ENCODE data around the gene SHROOM1.

The SHROOM1 gene

GRCh38 chr5:132850066-132850465, 19.6 kb upstream of the SHROOM1 start:
- DNase-seq (ENCODE audit: low read depth): no peak

DNA sequence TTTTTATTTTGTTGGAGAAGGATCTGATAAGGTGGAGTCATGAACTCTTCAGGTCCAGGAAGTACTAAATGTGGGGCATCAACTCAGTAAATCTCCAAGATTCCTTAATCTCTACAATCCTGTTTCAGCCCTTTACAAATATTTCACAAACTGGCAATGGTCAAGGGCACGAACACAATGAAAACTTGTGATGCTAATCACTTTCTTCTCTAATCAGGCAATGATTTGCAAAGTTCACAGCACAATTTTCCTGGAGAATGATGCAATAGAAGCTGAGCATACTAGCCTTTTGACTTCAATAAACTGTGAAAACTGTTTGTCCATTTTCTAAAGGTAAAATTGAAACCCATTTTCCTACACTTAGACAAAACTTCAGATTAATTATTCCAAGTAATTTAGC, 18.9 kb upstream of the SHROOM1 start:
- DNase-seq (ENCODE audit: low read depth): no peak

DNA sequence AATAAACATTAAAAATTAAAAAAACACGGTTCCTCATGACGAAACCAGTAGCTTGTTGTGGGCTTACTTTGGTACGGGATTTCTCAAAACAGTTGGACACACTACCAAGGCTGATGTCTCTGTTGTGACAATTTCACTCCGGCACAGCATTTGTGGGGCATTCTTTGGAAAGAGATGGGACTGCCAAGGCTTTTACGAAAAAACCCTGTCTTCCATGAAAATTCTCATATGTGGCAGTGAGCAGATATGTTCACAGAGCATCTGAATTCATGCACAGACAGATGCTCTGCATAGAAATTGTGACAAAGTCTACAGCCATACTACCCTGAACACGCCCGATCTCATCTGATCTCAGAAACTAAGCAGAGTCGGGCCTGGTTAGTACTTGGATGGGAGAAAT, 17.8 kb upstream of the SHROOM1 start:
- no peak for DNase-seq (ENCODE audit: low read depth)

GRCh38 chr5:132841305-132841704, 10.9 kb upstream of the SHROOM1 start:
- no peak for DNase-seq (ENCODE audit: low read depth)

DNA sequence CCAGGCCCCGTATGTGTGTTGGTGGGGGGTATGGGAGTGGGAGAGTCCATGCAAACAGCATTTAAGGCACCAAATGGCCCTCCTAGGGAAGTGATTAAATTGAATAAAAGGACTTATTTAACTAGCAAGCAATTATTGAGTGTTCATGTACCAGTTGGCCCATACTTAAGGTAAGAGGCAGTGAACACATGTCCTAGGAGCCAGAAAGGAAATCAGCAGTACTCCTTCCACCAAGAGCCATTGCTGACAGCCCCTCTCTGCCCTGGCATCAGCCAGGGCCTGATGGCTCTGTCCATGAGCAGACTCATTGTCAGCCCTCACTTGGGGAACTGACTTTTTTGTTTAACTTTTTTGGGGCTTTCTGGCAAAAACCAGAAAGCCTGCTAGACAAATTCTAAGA, 10.4 kb upstream of the SHROOM1 start:
- no peak for DNase-seq (ENCODE audit: low read depth)

GRCh38 chr5:132840313-132840712, 9.9 kb upstream of the SHROOM1 start:
- no peak for DNase-seq (ENCODE audit: low read depth)

DNA sequence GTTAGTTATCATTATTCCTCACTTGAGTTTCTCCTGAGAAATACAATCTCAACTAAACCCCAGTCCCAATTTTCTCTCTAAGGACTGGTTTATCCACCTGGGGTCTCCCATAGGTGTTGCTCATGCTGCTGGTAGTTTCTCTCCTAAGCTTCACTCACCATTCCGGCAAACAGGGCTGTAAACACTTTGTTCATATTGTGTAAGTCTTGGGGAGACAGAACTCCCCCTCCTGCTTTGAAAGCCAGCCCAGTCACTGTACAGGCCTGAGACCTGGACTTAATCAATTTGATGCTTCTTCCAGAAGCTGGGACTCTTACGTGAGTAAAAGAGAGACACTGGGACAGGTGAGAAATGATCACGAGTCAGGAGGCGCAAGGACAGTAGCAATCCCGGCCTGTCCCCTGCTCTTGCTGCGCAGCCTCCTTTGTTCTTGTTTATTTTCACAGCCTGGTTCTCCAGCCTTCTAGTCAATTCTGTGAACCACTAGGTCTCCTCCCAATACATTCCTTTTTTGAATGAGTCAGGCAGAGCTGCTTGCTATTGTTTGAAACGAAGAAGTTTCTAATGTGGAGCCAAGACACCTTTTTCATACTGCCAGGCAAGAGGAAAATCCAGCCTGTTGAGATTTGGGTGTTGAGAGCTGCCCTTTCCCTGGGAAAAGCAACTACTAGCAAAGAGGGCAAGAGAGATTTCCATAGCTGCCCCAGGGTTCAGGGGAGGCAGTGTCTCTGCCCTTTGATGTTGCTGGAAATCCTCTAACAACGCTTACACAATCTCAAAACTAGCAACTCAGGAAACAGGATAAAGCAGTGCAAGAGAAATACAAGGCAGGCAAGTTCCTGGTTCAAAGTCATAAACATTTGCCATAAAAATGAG, 9.2 kb upstream of the SHROOM1 start:
- DNase-seq (ENCODE audit: low read depth): no peak

GRCh38 chr5:132838516-132839282, 8.3 kb upstream of the SHROOM1 start:
- no peak for DNase-seq (ENCODE audit: low read depth)

- no peak for DNase-seq (ENCODE audit: low read depth)
Measured at GRCh38 chr5:132837868-132838267, 7.4 kb upstream of the SHROOM1 start.

- DNase-seq (ENCODE audit: low read depth): no peak
Measured at GRCh38 chr5:132836852-132837251, 6.4 kb upstream of the SHROOM1 start.

DNA sequence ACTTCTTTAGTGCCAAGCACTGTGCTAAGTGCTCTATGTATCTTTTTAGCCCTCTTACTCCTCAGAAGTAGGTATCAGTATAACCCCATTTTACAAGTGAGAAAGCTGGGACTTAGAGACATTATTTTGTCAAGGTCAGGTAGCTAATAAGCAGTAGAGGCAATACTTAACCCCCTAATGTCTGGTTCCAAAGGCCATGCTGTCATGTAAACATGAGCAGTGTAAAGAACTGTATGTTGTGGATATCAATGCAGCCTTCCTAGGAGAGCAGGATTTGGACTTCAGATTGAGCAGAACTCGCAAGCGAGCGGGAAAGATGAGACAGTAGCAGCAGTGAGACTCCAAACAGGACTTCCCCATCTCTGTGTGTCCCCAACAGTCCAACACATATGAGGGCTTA, 3.6 kb upstream of the SHROOM1 start:
- DNase-seq (ENCODE audit: low read depth): no peak

DNA sequence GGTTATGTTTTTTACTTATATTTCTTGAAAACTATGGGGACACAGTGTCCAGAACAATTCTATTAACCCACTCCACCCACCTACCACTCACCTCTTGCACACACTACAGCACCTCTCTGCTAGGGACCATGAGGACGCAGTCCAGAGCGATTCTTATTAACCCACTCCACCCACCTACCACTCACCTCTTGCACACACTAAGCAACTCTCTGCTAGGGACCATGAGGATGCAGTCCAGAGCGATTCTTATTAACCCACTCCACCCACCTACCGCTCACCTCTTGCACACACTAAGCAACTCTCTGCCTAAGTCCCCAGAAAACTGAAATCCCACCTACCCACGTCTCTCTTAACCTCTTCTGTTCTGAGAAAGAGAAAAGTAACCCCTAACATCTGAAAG, 2.2 kb upstream of the SHROOM1 start:
- DNase-seq (ENCODE audit: low read depth): no peak

DNA sequence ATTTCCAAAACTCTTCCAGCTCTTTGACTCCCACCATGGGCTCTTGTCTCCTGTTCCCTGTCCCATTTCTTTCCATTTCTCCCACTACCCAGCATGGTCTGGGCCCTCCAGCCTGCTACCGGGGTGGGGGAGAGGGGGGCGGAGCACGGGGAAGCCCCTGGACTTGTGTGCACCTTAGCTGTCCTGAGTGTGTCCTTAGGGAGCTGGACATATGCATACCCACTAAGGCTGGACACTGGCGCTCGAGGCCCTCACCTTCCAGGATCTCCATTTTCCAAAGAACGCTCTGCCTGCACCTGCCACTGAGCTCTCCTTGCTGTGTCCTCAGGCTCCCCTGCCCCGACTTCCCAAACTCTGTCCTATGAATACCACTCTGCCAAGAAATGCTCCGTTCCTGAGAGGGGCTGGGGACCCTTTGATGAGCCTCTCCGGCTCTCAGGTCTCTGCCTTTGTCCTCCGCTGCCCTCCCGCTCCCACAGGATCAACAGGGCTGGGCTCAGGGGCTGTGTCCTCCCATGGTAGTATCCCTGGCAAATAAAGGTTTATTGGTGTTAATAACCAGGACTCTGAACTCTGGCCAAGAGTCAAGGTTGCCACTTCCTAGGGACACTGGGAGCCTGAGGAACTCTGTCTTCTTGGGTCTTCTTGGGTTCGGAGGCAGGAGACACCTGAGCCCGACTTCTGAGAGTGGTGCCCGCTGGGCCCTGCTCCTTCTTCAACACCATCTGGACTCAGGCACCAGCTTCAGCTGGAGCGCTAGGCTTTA, 831 bp upstream of the SHROOM1 start:
- no peak for DNase-seq (ENCODE audit: low read depth)

GRCh38 chr5:132829742-132830435, 558 bp downstream of the SHROOM1 start:
- peak; percentile 44 for DNase-seq (ENCODE audit: low read depth)

- DNase-seq (ENCODE audit: low read depth): no peak
Measured at GRCh38 chr5:132828846-132829494, 1.5 kb downstream of the SHROOM1 start.

- DNase-seq (ENCODE audit: low read depth): no peak
Measured at GRCh38 chr5:132827943-132828673, 2.3 kb downstream of the SHROOM1 start.

DNA sequence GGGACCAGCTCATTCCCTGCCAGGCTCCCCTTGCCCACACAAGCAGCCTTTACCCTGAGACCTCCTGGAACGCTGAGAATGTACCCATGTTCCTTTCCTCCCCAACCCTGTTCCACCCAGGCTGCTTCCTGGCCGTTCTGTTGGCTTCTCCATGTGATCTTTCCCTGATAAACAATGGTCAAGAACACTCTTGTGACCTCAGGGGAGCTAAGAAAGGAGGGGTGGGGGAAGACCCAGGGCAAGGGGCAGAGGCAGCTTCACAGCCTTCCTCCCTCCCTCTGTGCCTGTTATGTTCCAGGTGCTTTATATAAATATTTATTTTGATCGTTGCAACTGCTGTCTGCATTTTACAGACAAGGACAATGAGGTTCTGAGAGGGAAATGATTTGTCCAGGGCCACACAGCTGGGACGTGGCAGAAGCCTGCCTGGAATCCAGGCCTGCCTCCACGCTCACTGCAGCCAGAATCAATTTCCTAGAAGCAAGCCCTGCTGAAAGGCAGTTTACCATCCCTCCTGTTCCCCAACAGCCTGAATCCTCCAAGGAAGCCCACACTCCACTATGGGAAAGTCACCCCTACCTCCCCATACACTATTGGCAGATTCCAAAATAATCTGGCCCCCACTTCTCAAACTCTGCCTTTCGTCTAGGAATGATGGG, 3.9 kb downstream of the SHROOM1 start:
- DNase-seq (ENCODE audit: low read depth): no peak

DNA sequence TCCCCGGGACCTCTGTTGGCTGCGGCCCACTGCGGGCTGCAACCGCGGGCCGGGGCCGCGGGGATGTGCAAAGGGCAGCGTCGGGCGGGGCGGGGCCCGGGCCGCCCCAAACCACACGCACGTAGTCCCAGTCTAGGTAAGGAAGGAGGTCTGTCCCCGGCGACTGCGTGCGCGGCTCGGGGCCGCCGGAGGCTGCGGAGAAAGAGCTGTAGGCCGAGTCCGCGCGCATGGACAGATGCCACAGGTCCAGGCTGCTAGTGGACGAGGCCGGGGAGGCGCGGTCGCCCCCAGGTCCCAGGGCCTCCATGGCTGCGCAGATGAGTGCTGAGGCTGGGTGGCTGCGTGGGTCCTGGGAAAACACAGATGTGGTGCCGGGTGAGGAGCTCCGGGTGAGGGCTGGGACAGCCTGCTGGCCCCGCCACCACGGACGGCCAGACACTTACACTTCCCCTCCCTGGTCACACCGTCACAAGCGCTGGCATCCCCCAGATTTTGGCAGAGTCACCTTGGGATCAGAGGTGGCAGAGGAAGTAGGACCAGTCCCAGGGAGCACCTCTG, 4.5 kb downstream of the SHROOM1 start:
- DNase-seq (ENCODE audit: low read depth): no peak

GRCh38 chr5:132825033-132825833, 5.2 kb downstream of the SHROOM1 start:
- no peak for DNase-seq (ENCODE audit: low read depth)

Data from HS-5 (cell line).